A549 (cell line): ENCODE measurements around the gene LRRC36. TPM values are rescaled to one million over a fixed set of nuclear protein-coding genes. Genes with fewer than 3 reads are reported as not detected.
"Not testable (repeated sequence)": the region's sequence is repeated elsewhere in the genome, so short reads cannot be mapped to it uniquely, and the experiment has no call there.

Experiments
- ATAC-seq, 2 experiments: fragments of 200-7000 bp in 1 of 2; fragments of >200 bp in 1 of 2; cut with Nextera tagmentation in 1 of 2; cut with Tn5 transposase in 1 of 2; 3 replicates each; pipeline versions ENCODE4 v1.8.0 to v1.9.1; 2018 to 2020; ENCODE audit warnings: mild to moderate bottlenecking in 1 of 2, moderate library complexity in 1 of 2
- CTCF ChIA-PET: fragments of 300-600 bp; sonication (Branson Sonifier 250); formaldehyde crosslinking; extraction: SDS; loops from one replicate; lab custom pipeline; 2021; ENCODE audit warnings: antibody characterized with exemption, inconsistent platforms; lab: Yijun Ruan, JAX
- POLR2A ChIA-PET: fragments of 350-600 bp; formaldehyde crosslinking; extraction: SDS; loops from one replicate; lab custom pipeline; 2021; ENCODE audit warnings: antibody characterized with exemption, inconsistent platforms; lab: Yijun Ruan, JAX
- DNase-seq, 2 experiments: peaks; one replicate each; pipeline versions ENCODE4 v3.0.0 to v3.0.0-alpha.2; 2011 to 2016; ENCODE audit warnings: low read depth in 1 of 2, low spot score in 1 of 2
- FAIRE-seq: peaks from 2 replicates; lab custom pipeline; 2011; peaks lifted over from hg19 to GRCh38; lab: Jason Lieb, UNC
- H3K27ac ChIP-seq, 2 experiments: fragments of >200 bp; sonication (Bioruptor Twin); formaldehyde crosslinking; 3 replicates each; pipeline ENCODE4 v1.5.1; 2016 to 2017
- H3K4me1 ChIP-seq: fragments of >200 bp; sonication (Bioruptor Twin); formaldehyde crosslinking; 3 replicates; pipeline ENCODE4 v1.6.1; 2016
- H3K4me2 ChIP-seq: fragments of >200 bp; sonication (Bioruptor Twin); formaldehyde crosslinking; 3 replicates; pipeline ENCODE4 v1.6.1; 2016
- H3K4me3 ChIP-seq: fragments of >200 bp; sonication (Bioruptor Twin); formaldehyde crosslinking; 3 replicates; pipeline ENCODE4 v1.5.1; 2016
- H3K9me3 ChIP-seq: fragments of >200 bp; sonication (Bioruptor Twin); formaldehyde crosslinking; 3 replicates; pipeline ENCODE4 v1.6.1; 2016
- BHLHE40 ChIP-seq: IDR thresholded peaks from 2 replicates; pipeline ENCODE4 v1.6.1; 2012; ENCODE audit warnings: low read depth, low read length, inconsistent platforms
- CBX2 ChIP-seq: fragments of 200-600 bp; sonication (generic); IDR thresholded peaks from 2 replicates; pipeline ENCODE4 v1.6.1; 2016; ENCODE audit warnings: low read depth, mild to moderate bottlenecking, borderline replicate concordance
- CHD4 ChIP-seq: fragments of 200-600 bp; sonication (generic); IDR thresholded peaks from 2 replicates; pipeline ENCODE4 v1.6.1; 2016; ENCODE audit warnings: antibody characterized with exemption, mild to moderate bottlenecking, borderline replicate concordance
- CTCF ChIP-seq: fragments of >200 bp; sonication (Bioruptor Twin); formaldehyde crosslinking; IDR thresholded peaks from 3 replicates; pipeline ENCODE4 v1.5.1; 2016
- E2F6 ChIP-seq: IDR thresholded peaks from 2 replicates; pipeline ENCODE4 v1.6.1; 2012; ENCODE audit warnings: low read depth, borderline replicate concordance
- EP300 ChIP-seq, 2 experiments: fragments of >200 bp; sonication (Bioruptor Twin); formaldehyde crosslinking; IDR thresholded peaks; 2 replicates in 1 of 2; 3 replicates in 1 of 2; pipeline ENCODE4 v1.6.1; 2016 to 2017
- FOSB ChIP-seq: fragments of 250-450 bp; sonication (Bioruptor Pico); IDR thresholded peaks from 2 replicates; pipeline ENCODE4 v1.5.0; 2020; ENCODE audit warnings: mild to moderate bottlenecking, moderate library complexity
- FOXS1 ChIP-seq: fragments of 250-450 bp; sonication (Bioruptor Pico); IDR thresholded peaks from 2 replicates; pipeline ENCODE4 v1.5.0; 2020; ENCODE audit warnings: mild to moderate bottlenecking, moderate library complexity
- HDAC2 ChIP-seq: fragments of 200-600 bp; sonication (generic); IDR thresholded peaks from 2 replicates; pipeline ENCODE4 v1.6.1; 2016
- MAX ChIP-seq: IDR thresholded peaks from 2 replicates; pipeline ENCODE4 v1.6.1; 2012
- MYC ChIP-seq: IDR thresholded peaks from 2 replicates; pipeline ENCODE4 v1.6.1; 2012; ENCODE audit warnings: mild to moderate bottlenecking, inconsistent platforms, low read length, improper control_type of control experiment, borderline replicate concordance
- NPAS2 ChIP-seq: fragments of 250-450 bp; sonication (Bioruptor Pico); IDR thresholded peaks from 2 replicates; pipeline ENCODE4 v1.8.0; 2022; ENCODE audit warnings: mild to moderate bottlenecking, moderate library complexity, borderline replicate concordance
- RCOR1 ChIP-seq: fragments of 150-350 bp; IDR thresholded peaks from 2 replicates; pipeline ENCODE4 v1.6.1; 2014; ENCODE audit warnings: antibody characterized with exemption, low read length, low read depth
- RNF2 ChIP-seq: fragments of 200-600 bp; sonication (generic); IDR thresholded peaks from 2 replicates; pipeline ENCODE4 v1.6.1; 2016; ENCODE audit warnings: low read depth, mild to moderate bottlenecking, antibody characterized with exemption, moderate library complexity, borderline replicate concordance
- TFCP2L1 ChIP-seq: fragments of 250-450 bp; sonication (Bioruptor Pico); IDR thresholded peaks from 2 replicates; pipeline ENCODE4 v1.5.0; 2021; ENCODE audit warnings: mild to moderate bottlenecking
- USF2 ChIP-seq: fragments of 450-650 bp; IDR thresholded peaks from 2 replicates; pipeline ENCODE4 v1.6.1; 2014; ENCODE audit warnings: antibody characterized with exemption
- WGBS: methylation state at CpG from one replicate; pipeline ENCODE4 v1.1.6; 2017; ENCODE audit errors: missing lambda C conversion rate; 5-methylcytosine and 5-hydroxymethylcytosine counted together
- polyA plus RNA-seq, 4 experiments: library from polyadenylated mRNA; depleted of rRNA in 3 of 4; stranded (reverse); fragments of >200 nt; fragmentation: RNase III in 1 of 4; extraction: RNeasy Plus Mini Kit Qiagen cat#74134 plus additional on column Dnase treatment in 1 of 4; gene quantifications; 2 replicates in 3 of 4; 3 replicates in 1 of 4; pipeline ENCODE4 v1.2.3, GENCODE V29; 2011 to 2017

The LRRC36 gene
- polyA plus RNA-seq, 2 of the 4 experiments (the other 2 are of a cell fraction), result 0.48 to 0.57 TPM

GRCh38 chr16:67412294-67412693, 85.7 kb downstream of the LRRC36 start:
- Histone ChIP-seq H3K9me3 (no peaks in the 10 kb centered on the region), H3K4me3 (no peak overlapping the region), H3K4me1 (peaks cover 10% of the 10 kb centered on the region; the same call in 2 of the 3 replicates), H3K4me2 (no peak overlapping the region), H3K27ac (no peak overlapping the region)
- CTCF ChIA-PET, result interaction anchor here (0.7 to 3.7 kb wide), 9 partner anchors 12 to 85 kb away, joined by 3 to 28 read pairs (median 5); partner anchors contain the start of genes ATP6V0D1 and TPPP3
- POLR2A ChIA-PET, result no interaction called here
- 72% methylated on average over 2 of the region's 2 CpGs for WGBS
- TF ChIP-seq CHD4 (no peak), FOSB (CRISPR knock-in tag) (no peak), CTCF (no peak), E2F6 (no peak), CBX2 (no peak), USF2 (no peak), BHLHE40 (no peak), TFCP2L1 (no peak), RCOR1 (no peak), EP300 (IDR thresholded peaks at IDR 0.05) (no peak), MYC (no peak)
- DNase-seq (no peak), ATAC-seq (no peak), FAIRE-seq (no peak)

GRCh38 chr16:67413978-67414911, 87.6 kb downstream of the LRRC36 start:
- no peaks in the 10 kb centered on the region for H3K9me3 ChIP-seq
- no peak for ATAC-seq
- H3K4me1 ChIP-seq, result peaks cover 10% of the 10 kb centered on the region; the same call in 2 of the 3 replicates
- WGBS, result 82% methylated on average over 6 of the region's 6 CpGs
- CTCF ChIA-PET, result interaction anchor here (0.9 to 3.7 kb wide), 11 partner anchors 8 to 88 kb away, joined by 3 to 28 read pairs (median 4); partner anchors contain the start of genes KCTD19 and LRRC36
- H3K4me3 ChIP-seq, result no peak overlapping the region
- DNase-seq, result no peak
- H3K27ac ChIP-seq, result no peak overlapping the region
- POLR2A ChIA-PET, result no interaction called here
- no peak overlapping the region for H3K4me2 ChIP-seq
- TF ChIP-seq FOXS1 (CRISPR knock-in tag) (no peak), HDAC2 (no peak), NPAS2 (no peak), MYC (no peak), MAX (no peak), RNF2 (no peak)
- FAIRE-seq, result no peak

GRCh38 chr16:67415421-67415820, 88.8 kb downstream of the LRRC36 start:
- H3K4me3 ChIP-seq, result peak overlapping the region; percentile 80
- CTCF ChIA-PET, result interaction anchor here (1.1 to 3.6 kb wide), 7 partner anchors 13 to 155 kb away, joined by 4 to 17 read pairs (median 7); no protein-coding TSS in a partner anchor
- DNase-seq, POLR2A ChIA-PET, H3K9me3 ChIP-seq, ATAC-seq, FAIRE-seq: not testable (repeated sequence)
- peak overlapping the region; percentile 93 for H3K4me2 ChIP-seq
- WGBS, result 90% methylated on average over 19 of the region's 19 CpGs
- H3K27ac ChIP-seq, result peak overlapping the region; percentile 91 to 96
- H3K4me1 ChIP-seq, result peaks cover 10% of the 10 kb centered on the region; the same call in 2 of the 3 replicates
